HG02678 (cell line): Measurements from ENCODE around the gene COX7B.
"Not testable (repeated sequence)": the region's sequence is repeated elsewhere in the genome, so short reads cannot be mapped to it uniquely, and the experiment has no call there.

Experiments
- ATAC-seq: cut with Tn5 transposase; IDR thresholded peaks from one replicate; pipeline ENCODE4 v1.9.1; 2021; ENCODE audit warnings: mild to moderate bottlenecking, moderate library complexity; ENCODE audit not compliant: unreplicated experiment

Gene COX7B

GRCh38 chrX:77945031-77945430 lies 45.8 kb downstream of the COX7B start:
- ATAC-seq: not testable (repeated sequence)

- ATAC-seq: no peak
Observed at GRCh38 chrX:77945910-77946545, 46.8 kb downstream of the COX7B start.

- ATAC-seq: no peak
Observed at GRCh38 chrX:77946571-77946970, 47.3 kb downstream of the COX7B start.

- no peak for ATAC-seq
Observed at GRCh38 chrX:77949840-77950239, 50.6 kb downstream of the COX7B start.

GRCh38 chrX:77952173-77952572 lies 52.9 kb downstream of the COX7B start:
- no peak for ATAC-seq

GRCh38 chrX:77953302-77953701 lies 54.0 kb downstream of the COX7B start:
- no peak for ATAC-seq

GRCh38 chrX:77953708-77954107 lies 54.4 kb downstream of the COX7B start:
- ATAC-seq: no peak
